PFSK-1 (cell line): Measurements from ENCODE around the gene ITGAE.

Experiments used
- FOXP2 ChIP-seq: optimal IDR thresholded peaks from 2 replicates; pipeline ENCODE3; 2011; ENCODE audit warnings: borderline replicate concordance, control low read depth, inconsistent platforms; ENCODE audit not compliant: insufficient read depth; ENCODE audit errors: extremely low read length, extremely low read depth
- POLR2AphosphoS5 ChIP-seq: IDR thresholded peaks from 2 replicates; pipeline ENCODE4 v1.6.1; 2012; ENCODE audit warnings: low read depth, mild to moderate bottlenecking, control low read depth, low read length, moderate library complexity
- SIN3A ChIP-seq: IDR thresholded peaks from 2 replicates; pipeline ENCODE4 v1.6.1; 2012; ENCODE audit warnings: mild to moderate bottlenecking, low read length, moderate library complexity, borderline replicate concordance; ENCODE audit not compliant: insufficient read depth
- TAF1 ChIP-seq: IDR thresholded peaks from 2 replicates; pipeline ENCODE4 v1.6.1; 2012; ENCODE audit warnings: low read length, control low read depth, borderline replicate concordance; ENCODE audit not compliant: insufficient read depth
- TF ChIP-seq, protein P1 (sequence below), 2 experiments: IDR thresholded peaks; 2 replicates each; pipeline versions ENCODE4 v1.6.1 to v1.8.0; 2011 to 2012; ENCODE audit warnings: low read depth in 2 of 2, low read length in 2 of 2, control low read depth in 1 of 2, inconsistent platforms in 1 of 2, mild to moderate bottlenecking in 1 of 2, moderate library complexity in 1 of 2; ENCODE audit not compliant: insufficient read depth in 1 of 2

The ITGAE gene

DNA sequence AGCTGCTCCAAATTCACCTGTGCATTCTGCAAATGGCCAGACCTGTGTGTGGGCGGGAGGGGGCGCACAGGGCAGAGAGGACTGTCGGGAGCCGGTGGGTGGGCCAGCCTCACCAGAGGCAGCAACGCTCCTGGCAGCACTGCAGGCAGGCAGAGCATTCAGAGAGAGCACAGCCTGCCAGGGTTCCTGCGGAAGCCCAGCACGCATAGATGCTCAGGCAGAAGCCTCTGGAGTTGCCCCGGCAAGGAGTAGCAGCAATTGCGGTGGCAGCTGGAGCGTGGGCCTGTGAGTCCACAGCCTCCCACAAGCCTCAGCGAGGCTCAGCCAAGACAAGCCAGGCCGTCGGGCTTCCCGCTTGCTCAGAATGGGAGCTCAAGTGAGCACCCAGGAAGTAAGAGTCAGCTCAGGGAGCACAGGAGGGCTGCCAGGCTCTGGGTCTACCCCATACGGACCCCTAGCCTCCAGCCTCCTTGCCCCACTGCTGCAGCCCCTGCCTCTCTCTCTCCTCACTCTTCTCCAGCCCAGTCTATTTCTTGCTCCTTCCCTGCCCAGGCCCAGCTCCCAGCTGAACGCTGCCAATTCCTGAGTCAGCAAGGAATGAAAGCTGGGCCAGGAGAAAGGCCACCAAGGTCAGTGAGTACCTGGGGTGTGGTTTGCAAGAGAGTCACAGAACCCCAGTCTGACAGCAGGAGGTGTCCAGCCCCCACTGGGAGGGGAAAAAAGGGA is 122.7 kb downstream of the ITGAE start:
- TF ChIP-seq, protein P1, sequence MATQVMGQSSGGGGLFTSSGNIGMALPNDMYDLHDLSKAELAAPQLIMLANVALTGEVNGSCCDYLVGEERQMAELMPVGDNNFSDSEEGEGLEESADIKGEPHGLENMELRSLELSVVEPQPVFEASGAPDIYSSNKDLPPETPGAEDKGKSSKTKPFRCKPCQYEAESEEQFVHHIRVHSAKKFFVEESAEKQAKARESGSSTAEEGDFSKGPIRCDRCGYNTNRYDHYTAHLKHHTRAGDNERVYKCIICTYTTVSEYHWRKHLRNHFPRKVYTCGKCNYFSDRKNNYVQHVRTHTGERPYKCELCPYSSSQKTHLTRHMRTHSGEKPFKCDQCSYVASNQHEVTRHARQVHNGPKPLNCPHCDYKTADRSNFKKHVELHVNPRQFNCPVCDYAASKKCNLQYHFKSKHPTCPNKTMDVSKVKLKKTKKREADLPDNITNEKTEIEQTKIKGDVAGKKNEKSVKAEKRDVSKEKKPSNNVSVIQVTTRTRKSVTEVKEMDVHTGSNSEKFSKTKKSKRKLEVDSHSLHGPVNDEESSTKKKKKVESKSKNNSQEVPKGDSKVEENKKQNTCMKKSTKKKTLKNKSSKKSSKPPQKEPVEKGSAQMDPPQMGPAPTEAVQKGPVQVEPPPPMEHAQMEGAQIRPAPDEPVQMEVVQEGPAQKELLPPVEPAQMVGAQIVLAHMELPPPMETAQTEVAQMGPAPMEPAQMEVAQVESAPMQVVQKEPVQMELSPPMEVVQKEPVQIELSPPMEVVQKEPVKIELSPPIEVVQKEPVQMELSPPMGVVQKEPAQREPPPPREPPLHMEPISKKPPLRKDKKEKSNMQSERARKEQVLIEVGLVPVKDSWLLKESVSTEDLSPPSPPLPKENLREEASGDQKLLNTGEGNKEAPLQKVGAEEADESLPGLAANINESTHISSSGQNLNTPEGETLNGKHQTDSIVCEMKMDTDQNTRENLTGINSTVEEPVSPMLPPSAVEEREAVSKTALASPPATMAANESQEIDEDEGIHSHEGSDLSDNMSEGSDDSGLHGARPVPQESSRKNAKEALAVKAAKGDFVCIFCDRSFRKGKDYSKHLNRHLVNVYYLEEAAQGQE (IDR thresholded peaks at IDR 0.05; ENCODE audit: insufficient read depth in 1 of 2, low read depth in 2 of 2, low read length in 2 of 2): no peak
- TF ChIP-seq FOXP2 (no peak), SIN3A (no peak), POLR2AphosphoS5 (no peak), TAF1 (no peak)

GRCh38 chr17:3675886-3676285 is 125.1 kb downstream of the ITGAE start:
- TF ChIP-seq SIN3A (no peak), TAF1 (no peak), FOXP2 (no peak)

DNA sequence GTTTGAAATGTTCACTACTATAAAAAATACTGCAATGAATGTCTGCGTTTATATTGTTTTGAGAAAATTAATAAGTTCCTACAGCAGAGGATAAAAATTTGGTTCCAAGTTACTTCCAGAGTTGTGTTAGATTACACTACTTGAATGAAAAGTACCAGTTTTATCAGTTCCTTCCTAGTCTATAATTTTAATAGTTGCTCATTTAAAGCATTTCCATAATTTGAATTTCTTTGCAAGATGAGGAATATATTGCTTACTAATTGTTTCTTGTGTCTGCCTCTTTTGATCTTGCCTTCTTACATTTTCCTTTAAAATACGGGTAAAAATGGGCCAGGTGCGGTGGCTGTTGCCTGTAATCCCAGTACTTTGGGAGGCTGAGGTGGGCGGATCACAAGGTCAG is 128.4 kb downstream of the ITGAE start:
- no peak for TF ChIP-seq TAF1
- TF ChIP-seq, protein P1 (IDR thresholded peaks at IDR 0.05; ENCODE audit: insufficient read depth in 1 of 2, low read depth in 2 of 2, low read length in 2 of 2): no peak
- TF ChIP-seq FOXP2: no peak
- TF ChIP-seq POLR2AphosphoS5: no peak
- no peak for TF ChIP-seq SIN3A

GRCh38 chr17:3669548-3669947 is 131.4 kb downstream of the ITGAE start:
- TF ChIP-seq SIN3A (no peak), FOXP2 (no peak), TAF1 (no peak), POLR2AphosphoS5 (no peak; the same call in 1 of the 2 replicates)
- TF ChIP-seq, protein P1 (IDR thresholded peaks at IDR 0.05; ENCODE audit: insufficient read depth in 1 of 2, low read depth in 2 of 2, low read length in 2 of 2): no peak

- no peak for TF ChIP-seq TAF1
- TF ChIP-seq, protein P1 (IDR thresholded peaks at IDR 0.05; ENCODE audit: insufficient read depth in 1 of 2, low read depth in 2 of 2, low read length in 2 of 2): no peak
- no peak for TF ChIP-seq FOXP2
Measured at GRCh38 chr17:3669085-3669347, 132.0 kb downstream of the ITGAE start.
